GM18861 (cell line): ENCODE results near the gene MYH1.

ENCODE experiments used
- ATAC-seq: cut with Tn5 transposase; IDR thresholded peaks from one replicate; pipeline ENCODE4 v1.9.1; 2021; ENCODE audit not compliant: unreplicated experiment

Gene MYH1

GRCh38 chr17:10492004-10492403 lies 26.3 kb downstream of the MYH1 start:
- ATAC-seq, result no peak

- no peak for ATAC-seq
Observed at GRCh38 chr17:10482252-10482651, 36.1 kb downstream of the MYH1 start.

GRCh38 chr17:10477701-10478100 lies 40.6 kb downstream of the MYH1 start:
- no peak for ATAC-seq

GRCh38 chr17:10474536-10474935 lies 43.8 kb downstream of the MYH1 start:
- ATAC-seq, result no peak

- ATAC-seq, result no peak
Observed at GRCh38 chr17:10471858-10472257, 46.5 kb downstream of the MYH1 start.

- ATAC-seq, result no peak
Observed at GRCh38 chr17:10469459-10469858, 48.9 kb downstream of the MYH1 start, which contains the start of gene MYH4. TSS of gene MYH4 (minus strand) at chr17:10469559. CDS start at chr17:10466745, 2,814 bp downstream.

GRCh38 chr17:10463402-10463801 lies 54.9 kb downstream of the MYH1 start:
- ATAC-seq, result no peak

GRCh38 chr17:10460062-10460461 lies 58.3 kb downstream of the MYH1 start:
- no peak for ATAC-seq

GRCh38 chr17:10458701-10459100 lies 59.6 kb downstream of the MYH1 start:
- ATAC-seq, result no peak

GRCh38 chr17:10457952-10458351 lies 60.4 kb downstream of the MYH1 start:
- ATAC-seq, result no peak

GRCh38 chr17:10447026-10447931 lies 71.1 kb downstream of the MYH1 start:
- ATAC-seq, result no peak
